Sigmoid colon (tissue), 7 donors: ENCODE results near the gene MAGI2. TPM values are rescaled to one million over a fixed set of nuclear protein-coding genes. Genes with fewer than 3 reads are reported as not detected.

Experiments used
- DNase-seq: peaks from one replicate; pipeline ENCODE4 v3.0.0-alpha.2; 2019
- H3K27ac ChIP-seq, 4 donors: fragments of 200-600 bp; sonication (generic); one replicate each; pipeline ENCODE4 v1.5.1; 2016 to 2019; ENCODE audit warnings: mild to moderate bottlenecking in 1 of 4
- H3K27me3 ChIP-seq, 3 donors: fragments of 200-600 bp; sonication (generic); one replicate each; pipeline ENCODE4 v1.5.1; 2019; ENCODE audit warnings: mild to moderate bottlenecking in 1 of 3
- H3K36me3 ChIP-seq, 4 donors: fragments of 200-600 bp; sonication (generic); one replicate each; pipeline ENCODE4 v1.5.1; 2016 to 2019
- H3K4me1 ChIP-seq, 4 donors: fragments of 200-600 bp; sonication (generic); one replicate each; pipeline ENCODE4 v1.5.1; 2017 to 2019
- H3K4me3 ChIP-seq, 4 donors: fragments of 200-600 bp; sonication (generic); one replicate each; pipeline ENCODE4 v1.5.1; 2017 to 2019; ENCODE audit warnings: mild to moderate bottlenecking in 2 of 4, moderate library complexity in 1 of 4
- H3K9me3 ChIP-seq, 4 donors: fragments of 200-600 bp in 3 of 4; sonication (generic) in 3 of 4; one replicate each; pipeline versions ENCODE4 v1.5.1 to v1.6.1; 2013 to 2019
- EP300 ChIP-seq, 4 donors: sonication (generic); formaldehyde crosslinking; IDR thresholded peaks; one replicate each; pipeline ENCODE4 v1.6.1; 2017; ENCODE audit warnings: antibody characterized with exemption in 4 of 4
- POLR2A ChIP-seq, 2 donors: fragments of 450-650 bp; IDR thresholded peaks; one replicate each; pipeline ENCODE4 v1.6.1; 2016; ENCODE audit warnings: antibody characterized with exemption in 2 of 2, mild to moderate bottlenecking in 2 of 2, moderate library complexity in 2 of 2
- POLR2AphosphoS5 ChIP-seq, 4 donors: sonication (generic); formaldehyde crosslinking; IDR thresholded peaks; one replicate each; pipeline ENCODE4 v1.6.1; 2017; ENCODE audit warnings: antibody characterized with exemption in 4 of 4
- WGBS, 2 donors: extraction: QIAGEN DNeasy Blood & Tissue Kit; methylation state at CpG; one replicate each; pipeline ENCODE4 v1.1.7; 2013; 5-methylcytosine and 5-hydroxymethylcytosine counted together
- intact Hi-C: fragments of 100-400 bp; cut with DNase I; formaldehyde crosslinking; loops from one replicate; pipeline ENCODE4 v1.15.1; 2023
- polyA plus RNA-seq, 3 donors: library from polyadenylated mRNA; stranded (reverse); fragments of 200-250 nt; gene quantifications; one replicate each; pipeline ENCODE4 v1.2.3, GENCODE V29; 2013
- total RNA-seq, 4 donors: library from RNA; depleted of rRNA; stranded (reverse); fragments of >200 nt; gene quantifications; one replicate each; pipeline ENCODE4 v1.1.0, GENCODE V29; 2016
- TF ChIP-seq, protein P1 (sequence below), 4 experiments: fragments of 450-650 bp in 3 of 4; fragments of 200-600 bp in 1 of 4; IDR thresholded peaks; one replicate each; pipeline ENCODE4 v1.5.1; 2016 to 2019; ENCODE audit warnings: antibody characterized with exemption in 4 of 4, mild to moderate bottlenecking in 3 of 4, moderate library complexity in 2 of 4
- donor health status: healthy with polysubstance abuse.
- donor health status: Bipolar disorder and iron deficiency.
- donor health status: healthy.

MAGI2 gene
- total and polyA plus RNA-seq, 7 donors = 0.69 to 26.9 (median 14.7) TPM

- Histone ChIP-seq H3K36me3 (peaks cover 0 to under 1% (median 0%) of the 10 kb centered on the region in 4 donors), H3K27ac (no peak overlapping the region), H3K4me3 (no peak overlapping the region), H3K9me3 (no peaks in the 10 kb centered on the region), H3K4me1 (no peaks in the 10 kb centered on the region), H3K27me3 (no peaks in the 10 kb centered on the region)
- TF ChIP-seq, protein P1, sequence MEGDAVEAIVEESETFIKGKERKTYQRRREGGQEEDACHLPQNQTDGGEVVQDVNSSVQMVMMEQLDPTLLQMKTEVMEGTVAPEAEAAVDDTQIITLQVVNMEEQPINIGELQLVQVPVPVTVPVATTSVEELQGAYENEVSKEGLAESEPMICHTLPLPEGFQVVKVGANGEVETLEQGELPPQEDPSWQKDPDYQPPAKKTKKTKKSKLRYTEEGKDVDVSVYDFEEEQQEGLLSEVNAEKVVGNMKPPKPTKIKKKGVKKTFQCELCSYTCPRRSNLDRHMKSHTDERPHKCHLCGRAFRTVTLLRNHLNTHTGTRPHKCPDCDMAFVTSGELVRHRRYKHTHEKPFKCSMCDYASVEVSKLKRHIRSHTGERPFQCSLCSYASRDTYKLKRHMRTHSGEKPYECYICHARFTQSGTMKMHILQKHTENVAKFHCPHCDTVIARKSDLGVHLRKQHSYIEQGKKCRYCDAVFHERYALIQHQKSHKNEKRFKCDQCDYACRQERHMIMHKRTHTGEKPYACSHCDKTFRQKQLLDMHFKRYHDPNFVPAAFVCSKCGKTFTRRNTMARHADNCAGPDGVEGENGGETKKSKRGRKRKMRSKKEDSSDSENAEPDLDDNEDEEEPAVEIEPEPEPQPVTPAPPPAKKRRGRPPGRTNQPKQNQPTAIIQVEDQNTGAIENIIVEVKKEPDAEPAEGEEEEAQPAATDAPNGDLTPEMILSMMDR (IDR thresholded peaks at IDR 0.05) = no peak
- TF ChIP-seq EP300 (IDR thresholded peaks at IDR 0.05) = no peak
- no peak for TF ChIP-seq POLR2AphosphoS5 (IDR thresholded peaks at IDR 0.05)
- TF ChIP-seq POLR2A (IDR thresholded peaks at IDR 0.05) = no peak
- no peak for DNase-seq
- intact Hi-C loops = no loop called here
- WGBS, 2 donors = 75 to 88% methylated on average over 1 of the region's 1 CpG
These were observed 18.2 kb upstream of the MAGI2 start for GRCh38 chr7:79471699-79472098.

- intact Hi-C loops = no loop called here
- TF ChIP-seq POLR2A (IDR thresholded peaks at IDR 0.05) = no peak
- TF ChIP-seq EP300 (IDR thresholded peaks at IDR 0.05) = no peak
- TF ChIP-seq POLR2AphosphoS5 (IDR thresholded peaks at IDR 0.05) = no peak
- TF ChIP-seq, protein P1 (IDR thresholded peaks at IDR 0.05) = no peak
- no peaks in the 10 kb centered on the region for H3K4me1 ChIP-seq
These were observed 17.8 kb upstream of the MAGI2 start for GRCh38 chr7:79471283-79471682.

DNA sequence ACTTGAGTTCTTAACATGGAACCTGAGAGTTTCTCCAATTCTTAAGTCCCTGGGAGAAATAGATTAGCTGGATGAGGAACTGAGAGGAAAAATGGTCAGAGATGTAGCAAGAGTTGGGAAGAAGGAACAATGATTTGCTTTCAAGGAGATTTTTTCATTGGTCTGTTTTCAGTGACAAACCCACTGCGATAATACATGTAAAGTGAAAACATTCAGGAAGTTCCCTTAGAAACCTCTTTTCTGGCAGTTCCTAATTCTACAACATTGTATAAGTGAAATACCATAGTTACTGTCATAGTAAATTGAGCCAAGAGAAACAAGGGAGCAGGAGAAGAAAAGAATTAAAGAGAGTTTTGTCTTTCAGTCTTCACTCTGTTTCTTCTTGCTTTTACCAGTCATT lies 12.1 kb upstream of the MAGI2 start:
- peaks cover 0 to 13% (median 0%) of the 10 kb centered on the region in 4 donors for H3K36me3 ChIP-seq
- intact Hi-C loops = no loop called here

More at GRCh38 chr7:79471283-79471682, 17.8 kb upstream of the MAGI2 start:
- Histone ChIP-seq H3K4me3 (no peak overlapping the region), H3K9me3 (no peaks in the 10 kb centered on the region), H3K36me3 (peaks cover 0 to 4% (median 0%) of the 10 kb centered on the region in 4 donors), H3K27ac (no peak overlapping the region), H3K27me3 (no peaks in the 10 kb centered on the region)
- no peak for DNase-seq

GRCh38 chr7:79464051-79464450 lies 10.6 kb upstream of the MAGI2 start:
- 22 to 66% methylated on average over 3 of the region's 3 CpGs for WGBS, 2 donors
- no peak for TF ChIP-seq EP300 (IDR thresholded peaks at IDR 0.05)
- no peak for TF ChIP-seq POLR2A (IDR thresholded peaks at IDR 0.05)
- no peak for TF ChIP-seq POLR2AphosphoS5 (IDR thresholded peaks at IDR 0.05)
- TF ChIP-seq, protein P1 (IDR thresholded peaks at IDR 0.05) = no peak
- DNase-seq = no peak
- no peaks in the 10 kb centered on the region for H3K4me1 ChIP-seq
- no peaks in the 10 kb centered on the region for H3K9me3 ChIP-seq
- peaks cover 0 to 25% (median 0%) of the 10 kb centered on the region in 4 donors for H3K36me3 ChIP-seq
- no peak overlapping the region for H3K27ac ChIP-seq
- intact Hi-C loops = no loop called here
- H3K4me3 ChIP-seq = no peak overlapping the region
- no peaks in the 10 kb centered on the region for H3K27me3 ChIP-seq

More for the DNA sequence above, 12.1 kb upstream of the MAGI2 start:
- WGBS, 2 donors = 92 to 97% methylated on average over 1 of the region's 1 CpG
- Histone ChIP-seq H3K4me1 (no peaks in the 10 kb centered on the region), H3K27me3 (no peaks in the 10 kb centered on the region), H3K9me3 (no peaks in the 10 kb centered on the region), H3K27ac (no peak overlapping the region), H3K4me3 (no peak overlapping the region)
- no peak for DNase-seq
- TF ChIP-seq EP300 (IDR thresholded peaks at IDR 0.05) = no peak
- TF ChIP-seq, protein P1 (IDR thresholded peaks at IDR 0.05) = no peak
- TF ChIP-seq POLR2A (IDR thresholded peaks at IDR 0.05) = no peak
- no peak for TF ChIP-seq POLR2AphosphoS5 (IDR thresholded peaks at IDR 0.05)

- no peaks in the 10 kb centered on the region for H3K9me3 ChIP-seq
- TF ChIP-seq POLR2A (IDR thresholded peaks at IDR 0.05) = no peak
- TF ChIP-seq EP300 (IDR thresholded peaks at IDR 0.05) = no peak
- no peak for TF ChIP-seq POLR2AphosphoS5 (IDR thresholded peaks at IDR 0.05)
- TF ChIP-seq, protein P1 (IDR thresholded peaks at IDR 0.05) = no peak
- no peak for DNase-seq
- no peaks in the 10 kb centered on the region for H3K27me3 ChIP-seq
- 83 to 94% methylated on average over 2 of the region's 2 CpGs for WGBS, 2 donors
- no peak overlapping the region for H3K27ac ChIP-seq
- H3K36me3 ChIP-seq = peaks cover 0 to 25% (median 0%) of the 10 kb centered on the region in 4 donors
- intact Hi-C loops = no loop called here
- H3K4me1 ChIP-seq = no peaks in the 10 kb centered on the region
- no peak overlapping the region for H3K4me3 ChIP-seq
These were observed 8.9 kb upstream of the MAGI2 start for GRCh38 chr7:79462390-79462789.
